Activated naive CD8-positive, alpha-beta T cell treated with anti-CD3 and anti-CD28 coated beads, Interleukin-2, amount 50 U/mL, for 24 hours (primary cell): ENCODE data around the gene HSPA4.

Source experiments
- ATAC-seq: fragments of 150-1000 bp; cut with Tn5 transposase; one replicate; pipeline ENCODE4 v1.10.0; 2021
- DNase-seq: peaks from one replicate; pipeline ENCODE4 v3.0.0; 2021
- H3K27ac Mint-ChIP-seq: one replicate; pipeline ENCODE4 v1.8.0; 2021; ENCODE audit warnings: mild to moderate bottlenecking, mixed read lengths
- H3K27me3 Mint-ChIP-seq: one replicate; pipeline ENCODE4 v1.8.0; 2021; ENCODE audit warnings: mixed read lengths
- H3K36me3 Mint-ChIP-seq: one replicate; pipeline ENCODE4 v1.8.0; 2021; ENCODE audit warnings: low read depth, mixed read lengths
- H3K4me1 Mint-ChIP-seq: one replicate; pipeline ENCODE4 v1.8.0; 2021; ENCODE audit warnings: mixed read lengths
- H3K4me3 Mint-ChIP-seq: one replicate; pipeline ENCODE4 v1.8.0; 2021; ENCODE audit warnings: mild to moderate bottlenecking, moderate library complexity, mixed read lengths
- H3K9me3 Mint-ChIP-seq: one replicate; pipeline ENCODE4 v1.8.0; 2021; ENCODE audit warnings: mixed read lengths

The HSPA4 gene

DNA sequence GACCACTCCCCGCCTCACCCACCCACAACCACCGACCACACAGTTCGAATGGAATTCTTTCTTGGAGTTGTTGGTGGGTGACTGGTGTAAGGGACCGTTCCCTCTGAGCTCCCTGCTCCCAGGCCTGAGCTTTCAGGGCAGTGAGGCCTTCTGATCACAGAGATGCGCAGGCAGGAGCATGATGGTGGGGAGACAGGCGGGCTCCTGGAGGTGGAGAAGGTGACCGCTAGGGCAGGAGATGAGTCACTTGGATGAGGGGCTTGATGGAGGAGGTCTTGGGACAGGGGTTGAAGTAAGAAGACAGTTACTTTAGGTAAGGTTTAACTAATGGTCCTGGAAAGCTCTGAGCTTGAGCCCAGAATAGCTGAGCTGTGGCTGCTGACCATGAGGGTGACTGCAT lies 88.5 kb downstream of the HSPA4 start:
- no peaks in the 10 kb centered on the region for H3K4me1 Mint-ChIP-seq
- DNase-seq (no peak), ATAC-seq (no peak)
- H3K27me3 Mint-ChIP-seq = no peaks in the 10 kb centered on the region
- no peak overlapping the region for H3K27ac Mint-ChIP-seq
- no peaks in the 10 kb centered on the region for H3K36me3 Mint-ChIP-seq
- peaks cover 11% of the 10 kb centered on the region for H3K9me3 Mint-ChIP-seq
- H3K4me3 Mint-ChIP-seq = no peak overlapping the region

DNA sequence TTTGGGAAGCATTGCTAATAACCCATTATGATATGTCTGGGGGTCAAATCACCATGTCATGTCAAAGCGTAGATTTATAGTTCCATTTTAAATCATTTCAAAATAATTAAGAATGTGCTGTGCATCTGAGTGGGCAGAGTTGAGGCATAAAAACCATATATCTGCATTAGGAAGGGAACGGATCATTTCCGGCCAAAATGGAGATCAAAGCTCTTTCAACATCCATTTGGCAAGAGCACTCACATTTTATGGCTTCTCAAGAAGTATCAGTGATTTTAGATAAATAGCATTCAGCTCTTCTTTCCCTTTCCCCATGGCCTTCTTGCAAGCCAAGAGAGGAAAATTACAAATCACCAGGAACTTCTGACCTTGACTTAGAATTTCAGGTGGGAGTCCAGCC lies 89.9 kb downstream of the HSPA4 start:
- ATAC-seq (no peak), DNase-seq (no peak)
- H3K27ac Mint-ChIP-seq = no peak overlapping the region
- H3K27me3 Mint-ChIP-seq = no peaks in the 10 kb centered on the region
- no peaks in the 10 kb centered on the region for H3K36me3 Mint-ChIP-seq
- H3K9me3 Mint-ChIP-seq = peaks cover 11% of the 10 kb centered on the region
- H3K4me3 Mint-ChIP-seq = no peak overlapping the region
- H3K4me1 Mint-ChIP-seq = no peaks in the 10 kb centered on the region

DNA sequence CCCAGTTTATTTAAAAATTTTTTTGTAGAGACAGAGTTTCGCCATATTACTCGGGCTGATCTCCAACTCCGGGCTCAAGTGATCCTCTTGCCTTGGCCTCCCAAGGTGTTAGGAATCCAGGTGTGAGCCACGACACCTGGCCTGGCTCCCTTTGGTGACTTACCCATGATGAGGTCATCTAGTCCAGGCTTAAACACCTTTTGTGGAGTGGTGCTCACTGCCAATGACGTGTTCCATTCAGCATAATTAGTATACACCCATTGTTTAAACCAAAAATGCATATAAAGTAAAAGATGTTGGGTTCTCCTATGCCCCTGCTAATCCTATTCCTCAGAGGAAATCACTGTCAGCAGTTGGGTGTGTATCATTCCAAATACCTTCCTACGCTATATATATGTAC lies 91.0 kb downstream of the HSPA4 start:
- peaks cover 11% of the 10 kb centered on the region for H3K9me3 Mint-ChIP-seq
- H3K27ac Mint-ChIP-seq = no peak overlapping the region
- H3K4me1 Mint-ChIP-seq = peaks cover 2% of the 10 kb centered on the region
- ATAC-seq (no peak), DNase-seq (no peak)
- H3K4me3 Mint-ChIP-seq = no peak overlapping the region
- H3K36me3 Mint-ChIP-seq = no peaks in the 10 kb centered on the region
- no peaks in the 10 kb centered on the region for H3K27me3 Mint-ChIP-seq

DNA sequence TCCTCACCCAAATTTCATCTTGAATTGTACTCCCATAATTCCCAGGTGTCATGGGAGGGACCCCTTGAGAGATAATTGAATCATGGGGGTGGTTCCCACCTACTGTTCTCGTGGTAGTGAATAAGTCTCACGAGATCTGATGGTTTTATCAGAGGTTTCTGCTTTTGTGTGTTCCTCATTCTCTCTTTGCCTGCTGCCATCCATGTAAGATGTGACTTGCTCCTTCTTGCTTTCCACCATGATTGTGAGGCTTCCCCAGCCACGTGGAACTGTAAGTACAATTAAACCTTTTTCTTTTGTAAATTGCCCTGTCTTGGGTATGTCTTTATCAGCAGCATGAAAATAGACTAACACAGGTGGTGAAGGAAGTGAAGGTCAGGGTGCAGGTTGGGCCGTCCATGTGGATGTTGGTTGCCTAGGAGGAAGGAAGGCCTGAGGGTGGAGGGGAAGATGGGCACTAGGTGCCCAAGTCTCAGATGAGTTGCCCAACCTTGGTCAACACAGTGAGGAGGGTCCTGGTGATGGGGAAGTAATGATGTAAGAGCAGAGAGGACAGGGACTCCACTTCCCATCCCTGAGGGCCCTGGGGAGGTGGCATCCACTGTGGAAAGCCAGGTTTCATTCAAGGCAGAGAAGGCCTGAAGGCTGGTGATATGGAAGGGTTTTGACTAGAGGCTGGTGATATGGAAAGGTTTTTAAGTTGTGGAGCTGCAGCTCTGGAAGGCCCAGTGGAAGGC lies 92.6 kb downstream of the HSPA4 start:
- H3K4me1 Mint-ChIP-seq = peaks cover 10% of the 10 kb centered on the region
- H3K27me3 Mint-ChIP-seq = no peaks in the 10 kb centered on the region
- H3K9me3 Mint-ChIP-seq = peaks cover 11% of the 10 kb centered on the region
- no peak overlapping the region for H3K4me3 Mint-ChIP-seq
- ATAC-seq (no peak), DNase-seq (no peak)
- no peaks in the 10 kb centered on the region for H3K36me3 Mint-ChIP-seq
- H3K27ac Mint-ChIP-seq = no peak overlapping the region

DNA sequence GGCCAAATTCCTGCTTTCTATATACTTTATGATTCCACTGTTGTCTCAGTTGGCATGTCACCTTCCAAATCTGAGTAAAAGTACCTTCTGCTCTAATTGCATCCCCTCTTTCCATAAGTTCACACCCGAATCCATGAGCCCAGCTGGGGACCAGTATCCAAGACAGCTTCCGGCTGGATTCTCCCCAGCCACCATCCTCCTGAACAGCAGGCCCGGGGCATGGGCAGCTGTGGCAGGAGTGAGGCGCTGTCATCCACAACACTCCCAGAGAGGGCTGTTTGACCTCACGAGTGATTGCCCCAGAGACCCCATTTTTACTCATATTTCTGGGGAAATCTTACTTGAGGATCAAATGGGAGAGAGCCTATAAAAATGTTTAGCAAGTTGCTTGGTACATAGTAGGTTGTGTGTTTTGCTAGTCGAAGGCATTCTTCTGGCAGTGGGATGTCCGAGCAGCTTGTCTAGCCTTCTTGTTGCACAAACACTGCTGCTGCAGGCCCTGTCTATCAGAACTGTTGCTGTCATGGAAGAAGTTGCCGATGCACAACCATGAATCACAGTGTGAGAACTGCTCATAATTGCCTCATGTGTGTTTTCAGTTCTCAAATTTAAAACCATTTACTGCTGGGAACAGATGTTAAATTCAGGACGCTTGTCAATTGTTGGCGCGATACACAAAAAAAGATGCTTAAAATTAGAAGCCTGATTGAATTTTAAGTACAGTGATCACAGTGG lies 93.8 kb downstream of the HSPA4 start:
- H3K4me3 Mint-ChIP-seq = no peak overlapping the region
- peaks cover 10% of the 10 kb centered on the region for H3K4me1 Mint-ChIP-seq
- ATAC-seq (no peak), DNase-seq (no peak)
- H3K9me3 Mint-ChIP-seq = peaks cover 11% of the 10 kb centered on the region
- no peaks in the 10 kb centered on the region for H3K36me3 Mint-ChIP-seq
- no peak overlapping the region for H3K27ac Mint-ChIP-seq
- H3K27me3 Mint-ChIP-seq = no peaks in the 10 kb centered on the region

DNA sequence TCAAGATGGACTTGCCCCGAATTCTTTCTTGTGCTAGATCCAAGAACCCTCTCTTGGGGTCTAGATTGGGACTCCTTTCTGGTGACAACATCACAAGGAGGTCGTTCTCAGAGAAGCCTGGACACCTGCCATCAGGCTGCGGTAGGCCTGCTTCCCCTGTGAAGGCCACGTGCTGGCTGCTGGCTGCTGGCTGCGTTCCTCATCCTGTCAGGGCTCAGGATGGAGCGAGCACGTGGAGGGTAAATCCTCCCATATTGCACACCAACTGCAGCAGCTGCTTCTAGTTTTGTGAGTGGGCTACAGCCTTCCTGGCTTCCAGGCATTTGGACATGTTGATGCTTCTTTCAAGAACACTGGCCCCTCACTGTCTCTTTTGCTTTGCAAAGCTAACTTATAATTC lies 95.6 kb downstream of the HSPA4 start:
- no peak overlapping the region for H3K27ac Mint-ChIP-seq

DNA sequence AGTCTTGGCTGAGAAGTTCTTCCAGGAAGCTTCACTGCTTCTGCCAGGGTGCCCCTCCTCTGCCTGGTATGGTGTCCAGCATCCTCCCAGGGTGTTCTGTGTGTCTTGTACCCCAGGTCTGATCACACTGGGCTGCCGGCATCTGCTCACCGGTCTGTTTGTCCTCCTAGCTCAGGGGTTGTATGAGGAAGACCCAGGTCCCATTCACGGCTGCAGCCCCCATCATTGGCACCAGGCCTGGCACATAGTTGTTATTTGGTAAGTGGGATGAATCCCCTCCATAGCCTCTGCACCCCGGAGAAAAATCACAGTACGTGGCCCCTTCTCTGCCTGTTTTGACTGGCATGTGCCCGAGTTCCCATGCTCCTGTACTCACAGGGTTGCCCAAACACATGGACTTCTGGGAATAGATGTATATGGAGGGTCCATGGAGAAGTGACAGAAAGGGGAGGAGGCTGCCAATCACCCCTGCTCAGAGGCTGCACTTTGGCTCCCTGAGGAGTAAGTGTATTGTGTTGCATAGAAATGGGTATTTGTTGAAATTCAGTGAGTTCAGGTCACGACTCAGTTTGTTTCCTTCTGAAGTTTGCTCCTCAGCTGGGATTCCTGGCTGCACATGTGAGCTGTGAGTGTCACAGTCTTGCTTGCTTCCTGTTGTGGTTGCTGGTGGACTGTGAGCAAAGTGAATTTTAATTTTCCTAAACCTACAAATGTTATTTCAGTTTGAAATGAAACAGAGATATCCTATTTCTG lies 96.2 kb downstream of the HSPA4 start:
- H3K27ac Mint-ChIP-seq = no peak overlapping the region
- DNase-seq = no peak
- ATAC-seq = no peak
- no peaks in the 10 kb centered on the region for H3K27me3 Mint-ChIP-seq
- H3K4me1 Mint-ChIP-seq = peaks cover 10% of the 10 kb centered on the region
- H3K4me3 Mint-ChIP-seq = no peak overlapping the region
- H3K36me3 Mint-ChIP-seq = no peaks in the 10 kb centered on the region
- H3K9me3 Mint-ChIP-seq = peaks cover 11% of the 10 kb centered on the region

More for the DNA sequence above, 95.6 kb downstream of the HSPA4 start:
- no peak for ATAC-seq
- H3K4me3 Mint-ChIP-seq = no peak overlapping the region
- H3K36me3 Mint-ChIP-seq = no peaks in the 10 kb centered on the region
- no peak for DNase-seq
- peaks cover 11% of the 10 kb centered on the region for H3K9me3 Mint-ChIP-seq
- no peaks in the 10 kb centered on the region for H3K27me3 Mint-ChIP-seq
- peaks cover 10% of the 10 kb centered on the region for H3K4me1 Mint-ChIP-seq

DNA sequence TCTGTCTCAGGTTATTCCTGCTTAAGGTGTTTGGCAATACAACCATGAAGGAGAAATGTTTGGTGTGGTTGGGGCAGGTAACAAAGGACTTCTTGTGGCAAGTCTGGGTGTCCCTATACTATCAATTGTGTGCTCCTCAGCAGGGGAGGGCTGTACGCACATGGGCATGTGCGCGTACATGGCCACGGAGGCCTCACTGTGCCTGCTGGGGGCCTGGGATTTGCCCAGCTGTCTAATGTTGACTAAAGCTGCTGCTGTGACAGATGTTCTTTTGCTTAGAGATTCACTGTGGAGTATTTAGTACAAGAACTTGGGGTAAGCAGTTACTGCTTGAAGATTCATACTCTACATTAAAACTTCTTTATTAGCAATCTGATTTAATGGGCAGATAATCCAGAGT lies 97.5 kb downstream of the HSPA4 start:
- H3K27ac Mint-ChIP-seq = no peak overlapping the region
- no peaks in the 10 kb centered on the region for H3K36me3 Mint-ChIP-seq
- H3K27me3 Mint-ChIP-seq = no peaks in the 10 kb centered on the region
- no peak overlapping the region for H3K4me3 Mint-ChIP-seq
- H3K9me3 Mint-ChIP-seq = peaks cover 3% of the 10 kb centered on the region
- ATAC-seq = no peak
- peaks cover 10% of the 10 kb centered on the region for H3K4me1 Mint-ChIP-seq
- DNase-seq = no peak

DNA sequence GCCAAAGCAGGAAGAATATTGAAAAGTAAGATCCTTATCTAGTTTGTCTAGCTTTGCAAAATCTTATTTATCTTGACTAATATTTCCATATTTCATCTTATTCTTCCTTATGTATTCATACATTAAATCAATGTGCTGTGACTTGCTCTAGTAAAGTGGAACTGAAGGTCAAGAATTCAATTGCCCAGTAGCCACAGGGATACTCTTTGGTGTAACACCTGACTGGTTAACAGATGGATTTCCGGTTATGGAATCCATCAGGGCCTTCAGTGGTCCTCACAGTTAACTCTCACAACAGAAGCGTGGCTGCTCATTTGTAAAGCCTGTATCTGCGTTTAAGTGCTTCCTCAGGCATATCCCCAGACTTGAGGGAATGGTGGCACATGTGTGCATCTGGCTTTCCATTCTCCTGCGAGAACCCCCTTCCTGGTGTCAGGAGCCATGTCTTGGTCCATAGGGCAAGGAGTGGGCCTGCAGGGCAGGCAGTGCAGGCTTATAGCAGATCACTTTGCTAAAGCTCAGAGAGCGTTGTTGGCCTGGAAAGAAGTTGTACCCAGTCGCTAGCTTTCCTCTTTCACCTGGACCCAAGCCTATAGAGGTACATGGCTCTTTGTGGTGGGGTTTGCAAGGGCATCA lies 99.2 kb downstream of the HSPA4 start:
- Mint-ChIP-seq H3K9me3 (no peaks in the 10 kb centered on the region), H3K27ac (no peak overlapping the region), H3K36me3 (no peaks in the 10 kb centered on the region), H3K4me3 (no peak overlapping the region), H3K27me3 (no peaks in the 10 kb centered on the region), H3K4me1 (peaks cover 10% of the 10 kb centered on the region)
- no peak for DNase-seq
- no peak for ATAC-seq

DNA sequence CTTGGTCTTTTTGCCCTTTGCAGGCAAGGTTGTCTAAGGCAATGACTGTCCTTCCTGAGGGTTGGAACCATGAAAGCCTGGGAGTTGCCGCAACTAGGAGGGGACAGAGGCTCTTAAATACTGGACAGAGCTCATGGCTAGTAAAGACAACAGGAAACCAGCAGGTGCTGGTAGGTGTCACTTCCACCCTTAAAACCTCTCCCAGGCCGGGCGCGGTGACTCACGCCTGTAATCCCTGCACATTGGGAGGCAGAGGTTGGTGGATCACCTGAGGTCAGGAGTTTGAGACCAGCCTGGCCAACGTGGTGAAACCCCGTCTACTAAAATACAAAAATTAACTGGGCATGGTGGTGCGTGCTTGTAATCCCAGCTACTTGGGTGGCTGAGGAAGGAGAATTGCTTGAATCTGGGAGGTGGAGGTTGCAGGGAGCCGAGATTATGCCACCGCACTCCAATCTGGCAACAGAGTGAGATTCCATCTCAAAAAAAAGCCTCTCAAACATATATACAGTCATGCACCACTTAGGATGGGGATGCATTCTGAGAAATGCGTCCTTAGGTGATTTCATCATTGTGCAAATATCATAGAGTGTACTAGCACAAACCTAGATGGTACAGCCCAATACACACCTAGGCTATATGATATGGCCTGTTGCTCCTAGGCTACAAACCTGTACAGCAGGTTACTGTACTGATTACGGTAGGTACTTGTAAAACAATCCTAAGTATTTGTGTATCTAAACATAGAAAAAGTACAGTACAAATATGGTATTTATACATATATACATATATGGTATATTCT lies 102.7 kb downstream of the HSPA4 start:
- Mint-ChIP-seq H3K27me3 (no peaks in the 10 kb centered on the region), H3K27ac (no peak overlapping the region), H3K36me3 (no peaks in the 10 kb centered on the region), H3K4me3 (no peak overlapping the region), H3K9me3 (no peaks in the 10 kb centered on the region), H3K4me1 (no peaks in the 10 kb centered on the region)
- no peak for DNase-seq
- ATAC-seq = no peak

DNA sequence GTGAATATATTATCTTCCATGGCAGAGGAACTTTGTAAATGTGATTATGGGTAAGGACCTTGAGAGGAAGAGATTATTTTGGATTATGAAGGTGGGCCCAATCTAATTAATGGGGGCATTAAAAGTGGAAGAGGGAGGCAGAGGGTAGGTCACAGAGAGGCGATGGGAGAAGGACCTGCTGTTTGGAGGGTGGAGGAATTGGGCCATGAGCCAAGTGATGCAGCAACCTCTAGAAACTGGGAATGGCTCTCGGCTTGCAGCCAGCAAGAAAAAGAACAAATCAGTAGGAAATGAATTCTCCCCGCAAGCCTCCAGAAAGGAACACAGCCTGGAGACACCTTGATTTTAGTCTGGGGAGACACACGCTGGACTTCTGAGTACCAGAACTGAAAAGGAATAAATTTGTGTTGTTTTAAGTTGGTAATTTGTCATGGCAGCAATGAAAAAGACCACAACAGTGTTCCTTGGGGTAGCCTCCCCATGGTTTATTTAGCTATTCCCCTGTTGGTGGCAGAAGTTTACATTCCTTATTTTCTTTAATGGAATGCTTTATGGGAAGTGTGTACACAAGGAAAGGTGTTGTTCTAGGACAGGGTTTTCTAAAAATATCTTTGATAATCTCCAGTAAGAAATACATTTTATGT lies 103.6 kb downstream of the HSPA4 start:
- Mint-ChIP-seq H3K27me3 (no peaks in the 10 kb centered on the region), H3K4me1 (peaks cover 8% of the 10 kb centered on the region), H3K36me3 (no peaks in the 10 kb centered on the region), H3K4me3 (no peak overlapping the region), H3K27ac (no peak overlapping the region), H3K9me3 (no peaks in the 10 kb centered on the region)
- ATAC-seq (no peak), DNase-seq (no peak)
